Measurements from ENCODE around the gene GLT6D1.

GRCh38 chr9:135665795-135666189, 26.5 kb upstream of the GLT6D1 start:
- TF ChIP-seq CTCF (IDR thresholded peaks at IDR 0.05) (no peak), POLR2AphosphoS5 (IDR thresholded peaks at IDR 0.05) (no peak)

Data from gastroesophageal sphincter (tissue), 3 donors.